Upper lobe of left lung (tissue), 6 donors: ENCODE measurements around the gene NCMAP. TPM values are rescaled to one million over a fixed set of nuclear protein-coding genes. Genes with fewer than 3 reads are reported as not detected.
A peak's percentile ranks its signal among the peaks of the same experiment; 100 is the strongest.

Source experiments
- ATAC-seq, 2 donors: fragments of 200-7000 bp; cut with Tn5 transposase; one replicate each; pipeline ENCODE4 v1.9.1; 2022; ENCODE audit warnings: mild to moderate bottlenecking in 2 of 2, moderate library complexity in 2 of 2; ENCODE audit not compliant: low FRiP score in 2 of 2
- DNase-seq, 2 donors: peaks; one replicate each; pipeline ENCODE4 v3.0.0-alpha.2; 2019 to 2020
- H3K27ac ChIP-seq, 4 donors: fragments of 200-600 bp; sonication (generic); one replicate each; pipeline ENCODE4 v1.5.1; 2016 to 2019
- H3K27me3 ChIP-seq, 4 donors: fragments of 200-600 bp; sonication (generic); one replicate each; pipeline ENCODE4 v1.5.1; 2017 to 2019
- H3K36me3 ChIP-seq, 4 donors: fragments of 200-600 bp; sonication (generic); one replicate each; pipeline ENCODE4 v1.5.1; 2016 to 2019
- H3K4me1 ChIP-seq, 4 donors: fragments of 200-600 bp; sonication (generic); one replicate each; pipeline ENCODE4 v1.5.1; 2018 to 2019
- H3K4me3 ChIP-seq, 4 donors: fragments of 200-600 bp; sonication (generic); one replicate each; pipeline ENCODE4 v1.5.1; 2017 to 2019; ENCODE audit warnings: mild to moderate bottlenecking in 2 of 4, moderate library complexity in 1 of 4
- H3K9me3 ChIP-seq, 4 donors: fragments of 200-600 bp; sonication (generic); one replicate each; pipeline ENCODE4 v1.5.1; 2018 to 2019
- CTCF ChIP-seq, 6 experiments: fragments of 450-650 bp in 4 of 6; fragments of 200-600 bp in 2 of 6; sonication (generic) in 2 of 6; IDR thresholded peaks; one replicate each; pipeline ENCODE4 v1.5.1; 2016 to 2019; ENCODE audit warnings: antibody characterized with exemption in 6 of 6
- EP300 ChIP-seq, 4 donors: sonication (generic); formaldehyde crosslinking; IDR thresholded peaks; one replicate each; pipeline ENCODE4 v1.5.1; 2017; ENCODE audit warnings: antibody characterized with exemption in 4 of 4, control low read depth in 2 of 4
- POLR2A ChIP-seq, 4 donors: fragments of 450-650 bp; IDR thresholded peaks; one replicate each; pipeline ENCODE4 v1.5.1; 2016 to 2017; ENCODE audit warnings: antibody characterized with exemption in 4 of 4, mild to moderate bottlenecking in 2 of 4
- POLR2AphosphoS5 ChIP-seq, 2 donors: sonication (generic); formaldehyde crosslinking; IDR thresholded peaks; one replicate each; pipeline ENCODE4 v1.5.1; 2017; ENCODE audit warnings: antibody characterized with exemption in 2 of 2
- WGBS, 2 donors: methylation state at CpG; one replicate each; pipeline ENCODE4 v1.1.5; 2017 to 2018; 5-methylcytosine and 5-hydroxymethylcytosine counted together
- total RNA-seq, 6 donors: library from RNA; depleted of rRNA in 4 of 6; stranded (reverse); fragments of >200 nt in 4 of 6; gene quantifications; one replicate each; pipeline versions ENCODE4 v1.1.0 to v1.2.1, GENCODE V29; 2016 to 2021
- donor health status: DM: no; HTN: no; CAD: no; lungs with moderate emphysema.
- donor health status: DM: no; HTN: yes; CAD: no; lungs with severe emphysema.

NCMAP gene
- total RNA-seq, 6 donors from 2014 or later: 3.3 to 12.8 (median 7.3) TPM

GRCh38 chr1:24535021-24535424, 20.9 kb upstream of the NCMAP start:
- H3K27ac ChIP-seq: peak overlapping the region in 2 of 4 donors; percentile 57 to 62
- peak overlapping the region in 2 of 4 donors; percentile 11 to 21 for H3K4me3 ChIP-seq
- H3K36me3 ChIP-seq: peaks cover 0 to 5% (median 3%) of the 10 kb centered on the region in 4 donors
- 77 to 85% methylated on average over 20 to 21 of the region's 21 CpGs for WGBS, 2 donors
- peaks cover 0 to 7% (median 2%) of the 10 kb centered on the region in 4 donors for H3K4me1 ChIP-seq
- DNase-seq (peak; percentile 23 to 81), ATAC-seq (peak in 1 of 2 donors; percentile 14)
- no peaks in the 10 kb centered on the region for H3K27me3 ChIP-seq
- H3K9me3 ChIP-seq: no peaks in the 10 kb centered on the region
- TF ChIP-seq EP300 (IDR thresholded peaks at IDR 0.05) (no peak), CTCF (IDR thresholded peaks at IDR 0.05) (peak in 1 of 6 experiments; percentile 5)

DNA sequence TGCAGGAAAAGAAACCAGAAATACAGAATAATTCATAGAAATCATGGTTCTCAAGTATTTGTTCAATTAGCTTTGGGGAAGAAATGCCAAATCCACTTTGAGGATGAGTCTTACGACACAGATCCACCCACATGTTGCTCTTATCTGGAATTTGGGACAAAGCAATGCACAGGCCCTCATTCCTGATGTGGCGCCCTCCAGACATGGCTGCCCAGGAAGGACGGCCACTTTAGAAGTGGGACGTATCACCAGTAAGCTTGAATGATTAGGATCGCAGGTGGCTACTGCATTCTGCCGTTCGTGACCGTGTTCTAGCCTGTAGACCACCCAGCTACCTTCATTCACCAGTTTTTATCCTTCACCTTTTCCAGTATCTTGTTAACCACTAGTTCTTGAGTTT, 20.1 kb upstream of the NCMAP start:
- ATAC-seq (no peak), DNase-seq (no peak)
- no peaks in the 10 kb centered on the region for H3K9me3 ChIP-seq
- WGBS, 2 donors: 88 to 94% methylated on average over 8 of the region's 8 CpGs
- peaks cover 0 to 11% (median 2%) of the 10 kb centered on the region in 4 donors for H3K4me1 ChIP-seq
- H3K27ac ChIP-seq: peak overlapping the region in 2 of 4 donors; percentile 44 to 56
- H3K4me3 ChIP-seq: no peak overlapping the region
- H3K36me3 ChIP-seq: peaks cover 0 to 5% (median 3%) of the 10 kb centered on the region in 4 donors
- H3K27me3 ChIP-seq: no peaks in the 10 kb centered on the region
- TF ChIP-seq CTCF (IDR thresholded peaks at IDR 0.05) (no peak), POLR2A (IDR thresholded peaks at IDR 0.05) (no peak), POLR2AphosphoS5 (IDR thresholded peaks at IDR 0.05) (no peak), EP300 (IDR thresholded peaks at IDR 0.05) (no peak)

GRCh38 chr1:24536391-24536840, 19.5 kb upstream of the NCMAP start:
- Histone ChIP-seq H3K36me3 (peaks cover 0 to 5% (median 3%) of the 10 kb centered on the region in 4 donors), H3K4me1 (peaks cover 3 to 15% (median 5%) of the 10 kb centered on the region in 4 donors), H3K9me3 (no peaks in the 10 kb centered on the region), H3K4me3 (no peak overlapping the region), H3K27me3 (no peaks in the 10 kb centered on the region), H3K27ac (peak overlapping the region; percentile 35 to 56 (median 43))
- 38 to 59% methylated on average over 7 of the region's 7 CpGs for WGBS, 2 donors
- no peak for TF ChIP-seq CTCF (IDR thresholded peaks at IDR 0.05)
- TF ChIP-seq POLR2A (IDR thresholded peaks at IDR 0.05): peak in 1 of 4 donors; percentile 55
- no peak for TF ChIP-seq EP300 (IDR thresholded peaks at IDR 0.05)
- peak in 1 of 2 donors; percentile 35 for TF ChIP-seq POLR2AphosphoS5 (IDR thresholded peaks at IDR 0.05)
- ATAC-seq (peak in 1 of 2 donors; percentile 42), DNase-seq (peak in 1 of 2 donors; percentile 75)

DNA sequence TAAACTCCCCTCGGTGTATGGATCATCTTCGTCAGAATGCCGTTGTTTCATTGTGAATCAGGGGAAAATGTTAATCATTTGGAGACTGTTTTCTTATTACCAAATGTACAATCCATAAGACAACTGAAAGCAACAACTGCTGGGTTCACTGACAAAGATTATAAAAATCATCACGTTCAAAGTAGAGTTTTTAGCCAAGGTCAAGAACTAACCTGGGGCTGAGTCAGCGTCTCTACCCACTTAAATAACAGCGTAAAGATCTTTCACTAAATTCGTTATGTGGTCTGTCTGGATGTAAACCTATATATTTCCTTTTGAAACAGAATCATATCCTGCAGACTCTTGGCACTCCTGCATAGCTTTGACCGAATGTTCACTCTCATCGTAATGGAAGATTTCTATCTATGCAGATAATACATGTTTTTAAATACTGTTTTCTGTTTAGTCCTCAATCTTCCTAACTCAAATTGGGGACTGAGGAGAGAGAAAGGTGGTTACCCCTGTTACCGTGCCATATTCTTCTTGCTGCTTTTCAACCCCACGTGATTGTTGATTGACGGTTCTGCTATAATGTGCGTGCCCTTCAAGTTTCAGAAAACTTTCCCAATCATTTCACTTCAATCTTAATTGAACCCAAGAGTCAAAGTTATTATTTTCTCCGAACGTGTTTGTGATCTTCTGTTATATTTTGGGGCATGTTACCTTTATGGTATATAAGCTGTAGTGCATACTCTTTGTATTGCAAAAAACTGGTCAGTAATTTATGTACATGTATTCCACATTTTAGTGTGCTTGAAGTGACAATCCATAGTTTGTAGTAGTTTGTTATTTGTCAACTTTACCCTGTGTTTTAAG, 15.6 kb upstream of the NCMAP start:
- Histone ChIP-seq H3K4me3 (no peak overlapping the region), H3K9me3 (no peaks in the 10 kb centered on the region), H3K27ac (peak overlapping the region in 2 of 4 donors; percentile 15 to 49), H3K4me1 (peaks cover 6 to 20% (median 11%) of the 10 kb centered on the region in 4 donors), H3K27me3 (no peaks in the 10 kb centered on the region), H3K36me3 (peaks cover 0 to under 1% (median 0%) of the 10 kb centered on the region in 4 donors)
- TF ChIP-seq POLR2A (IDR thresholded peaks at IDR 0.05) (no peak), EP300 (IDR thresholded peaks at IDR 0.05) (no peak), CTCF (IDR thresholded peaks at IDR 0.05) (no peak), POLR2AphosphoS5 (IDR thresholded peaks at IDR 0.05) (no peak)
- ATAC-seq (no peak), DNase-seq (no peak)
- 83 to 85% methylated on average over 15 of the region's 15 CpGs for WGBS, 2 donors
